Stimulated activated CD8-positive, alpha-beta memory T cell treated with anti-CD3 and anti-CD28 coated beads, Interleukin-2, amount 100 ng/mL, for 48 hours (primary cell): ENCODE results near the gene MICALL1.

Source experiments
- DNase-seq, 2 donors: peaks; one replicate each; pipeline ENCODE4 v3.0.0-alpha.2; 2020; ENCODE audit warnings: low read depth in 2 of 2

MICALL1 gene

GRCh38 chr22:37906364-37907008, 389 bp downstream of the MICALL1 start:
- DNase-seq, result peak; percentile 7 to 19

- no peak for DNase-seq
These were observed 1.2 kb downstream of the MICALL1 start for GRCh38 chr22:37907036-37907954.

DNA sequence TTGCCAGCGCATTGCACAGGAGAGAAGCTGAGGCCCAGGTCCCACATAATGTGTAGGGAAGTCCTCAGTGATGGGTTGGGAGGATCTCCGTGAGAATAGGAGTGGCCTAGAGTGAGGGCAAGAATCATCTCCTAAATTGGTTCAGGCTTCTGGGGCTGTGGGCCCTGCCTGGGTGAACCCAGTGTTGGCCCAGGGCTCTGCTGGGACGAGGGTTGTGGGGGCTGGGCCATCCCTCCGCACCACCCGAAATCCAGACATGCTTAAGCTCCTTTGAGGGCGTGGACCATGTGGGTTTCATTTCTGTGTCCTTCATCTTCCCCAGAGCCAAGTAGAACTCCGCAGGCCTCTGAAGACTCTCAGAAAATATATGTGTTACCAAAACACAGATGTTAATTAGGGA, 3.7 kb downstream of the MICALL1 start:
- DNase-seq, result no peak

GRCh38 chr22:37910890-37911672, 5.0 kb downstream of the MICALL1 start:
- no peak for DNase-seq

GRCh38 chr22:37911697-37912096, 5.6 kb downstream of the MICALL1 start:
- DNase-seq, result no peak

DNA sequence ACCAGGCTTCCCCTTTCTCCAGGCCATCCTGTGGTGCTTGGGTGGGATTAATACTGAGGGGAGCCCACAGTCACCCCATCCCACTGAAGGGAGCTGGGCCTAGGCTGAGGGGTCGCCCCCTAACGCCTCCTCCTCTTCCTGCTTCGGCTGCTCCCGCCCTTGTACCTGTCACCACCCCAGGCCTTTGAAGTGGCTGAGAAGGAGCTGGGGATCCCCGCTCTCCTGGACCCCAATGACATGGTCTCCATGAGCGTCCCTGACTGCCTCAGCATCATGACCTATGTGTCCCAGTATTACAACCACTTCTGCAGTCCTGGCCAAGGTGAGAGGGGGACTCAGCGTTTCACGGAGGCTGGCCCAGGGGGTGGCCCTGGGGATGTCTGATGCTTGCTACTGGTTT, 6.1 kb downstream of the MICALL1 start:
- no peak for DNase-seq

DNA sequence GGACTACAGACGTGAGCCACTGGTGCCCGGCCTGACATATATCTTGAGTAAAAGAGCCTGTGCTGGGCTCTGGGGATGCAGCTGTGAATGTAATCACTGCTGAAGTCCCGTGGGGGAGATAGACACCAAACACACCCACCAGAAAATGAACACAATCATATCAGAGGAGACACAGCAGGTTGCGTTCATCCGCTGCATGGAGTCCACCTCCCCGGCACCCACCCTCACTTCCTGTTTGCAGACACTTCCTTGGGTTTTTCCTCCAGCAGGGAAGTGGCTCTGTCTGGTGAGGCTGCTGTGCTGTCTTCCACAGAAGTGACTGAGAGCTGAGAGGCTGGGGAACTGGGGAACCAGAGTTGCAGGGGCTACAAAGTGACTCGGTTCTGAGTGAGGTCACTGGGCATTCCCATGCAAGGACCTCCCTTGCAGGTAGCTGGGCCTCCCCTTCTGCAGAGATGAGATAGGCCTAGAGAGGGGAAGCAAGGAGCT, 7.2 kb downstream of the MICALL1 start:
- DNase-seq, result no peak

DNA sequence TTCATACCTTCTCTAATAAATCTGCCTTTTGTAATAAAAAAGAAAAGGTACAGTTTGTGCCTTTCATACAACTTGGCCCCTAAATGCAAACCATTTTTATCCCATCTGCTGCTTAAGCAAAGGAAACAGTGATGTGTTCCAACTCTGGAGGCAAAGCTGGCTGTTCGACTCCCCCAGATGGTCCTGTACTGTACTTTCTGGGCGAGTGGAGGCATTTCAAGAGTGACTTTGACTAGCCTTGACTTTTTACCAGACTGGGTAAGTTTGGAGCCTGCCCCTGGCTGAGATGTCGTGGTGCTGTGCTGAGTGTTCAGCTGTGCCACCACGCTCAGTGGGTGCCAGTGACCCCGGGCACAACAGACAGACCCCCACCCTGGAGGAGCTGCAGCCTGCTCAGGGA, 10.2 kb downstream of the MICALL1 start:
- DNase-seq, result no peak

GRCh38 chr22:37917874-37918548, 11.9 kb downstream of the MICALL1 start:
- DNase-seq, result no peak

- DNase-seq, result no peak
These were observed 12.6 kb downstream of the MICALL1 start for GRCh38 chr22:37918580-37919270.

DNA sequence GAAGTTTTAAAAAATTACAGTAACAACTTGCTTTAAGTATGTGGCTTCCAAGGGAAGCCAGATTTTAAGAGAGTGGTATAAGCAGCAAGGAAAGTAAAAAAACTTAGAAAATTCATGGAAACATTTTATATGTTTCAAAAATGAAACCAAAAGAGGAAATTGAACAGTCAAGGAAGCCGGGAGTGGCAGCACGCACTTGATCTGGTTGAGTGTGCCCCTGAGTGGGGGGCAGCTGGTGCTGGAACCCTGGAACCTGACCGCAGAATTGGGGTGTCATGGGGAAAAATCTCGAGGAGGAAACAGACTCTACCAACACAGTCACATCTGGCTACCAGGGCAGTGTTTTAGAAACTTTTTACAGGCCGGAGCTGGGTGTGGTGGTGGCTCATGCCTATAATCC, 14.0 kb downstream of the MICALL1 start:
- no peak for DNase-seq

DNA sequence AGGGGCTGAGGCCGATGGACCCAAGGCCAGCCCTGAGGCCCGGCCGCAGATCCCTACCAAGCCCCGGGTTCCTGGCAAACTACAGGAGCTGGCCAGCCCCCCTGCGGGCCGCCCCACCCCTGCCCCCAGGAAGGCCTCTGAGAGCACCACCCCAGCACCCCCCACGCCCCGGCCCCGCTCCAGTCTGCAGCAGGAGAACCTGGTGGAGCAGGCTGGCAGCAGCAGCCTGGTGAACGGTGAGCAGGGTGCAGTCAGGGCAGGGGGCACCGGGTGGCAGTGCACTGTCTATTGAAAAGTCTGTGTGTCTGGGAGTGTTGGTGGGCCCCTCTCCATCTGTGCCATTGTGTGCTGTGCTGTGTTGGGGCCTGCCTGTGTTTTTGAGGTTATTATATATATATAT, 16.1 kb downstream of the MICALL1 start:
- no peak for DNase-seq

DNA sequence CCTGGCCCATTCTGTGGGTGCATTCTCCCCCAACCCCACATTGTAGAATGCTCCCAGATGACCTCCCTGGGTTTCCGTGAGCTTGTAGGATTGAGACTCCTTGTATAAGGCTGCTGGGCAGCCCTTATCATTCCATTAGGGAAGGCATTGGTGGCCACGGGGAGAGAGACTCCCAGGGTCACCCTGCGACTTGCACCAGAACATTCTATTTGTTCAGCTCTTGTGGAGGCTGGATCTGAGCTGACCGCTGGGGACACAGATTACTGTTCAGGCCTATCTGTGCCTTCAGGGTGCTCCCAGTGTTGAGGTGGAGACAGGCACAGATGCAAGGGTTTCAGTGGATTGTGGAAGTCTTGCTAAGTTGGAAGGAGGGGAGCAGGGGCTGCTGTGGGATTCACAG, 17.8 kb downstream of the MICALL1 start:
- DNase-seq, result no peak

- DNase-seq, result no peak
These were observed 18.4 kb downstream of the MICALL1 start for GRCh38 chr22:37924386-37925065.

GRCh38 chr22:37925330-37925729, 19.2 kb downstream of the MICALL1 start:
- no peak for DNase-seq

GRCh38 chr22:37925767-37926166, 19.7 kb downstream of the MICALL1 start:
- DNase-seq, result no peak

GRCh38 chr22:37926358-37926757, 20.3 kb downstream of the MICALL1 start:
- no peak for DNase-seq

DNA sequence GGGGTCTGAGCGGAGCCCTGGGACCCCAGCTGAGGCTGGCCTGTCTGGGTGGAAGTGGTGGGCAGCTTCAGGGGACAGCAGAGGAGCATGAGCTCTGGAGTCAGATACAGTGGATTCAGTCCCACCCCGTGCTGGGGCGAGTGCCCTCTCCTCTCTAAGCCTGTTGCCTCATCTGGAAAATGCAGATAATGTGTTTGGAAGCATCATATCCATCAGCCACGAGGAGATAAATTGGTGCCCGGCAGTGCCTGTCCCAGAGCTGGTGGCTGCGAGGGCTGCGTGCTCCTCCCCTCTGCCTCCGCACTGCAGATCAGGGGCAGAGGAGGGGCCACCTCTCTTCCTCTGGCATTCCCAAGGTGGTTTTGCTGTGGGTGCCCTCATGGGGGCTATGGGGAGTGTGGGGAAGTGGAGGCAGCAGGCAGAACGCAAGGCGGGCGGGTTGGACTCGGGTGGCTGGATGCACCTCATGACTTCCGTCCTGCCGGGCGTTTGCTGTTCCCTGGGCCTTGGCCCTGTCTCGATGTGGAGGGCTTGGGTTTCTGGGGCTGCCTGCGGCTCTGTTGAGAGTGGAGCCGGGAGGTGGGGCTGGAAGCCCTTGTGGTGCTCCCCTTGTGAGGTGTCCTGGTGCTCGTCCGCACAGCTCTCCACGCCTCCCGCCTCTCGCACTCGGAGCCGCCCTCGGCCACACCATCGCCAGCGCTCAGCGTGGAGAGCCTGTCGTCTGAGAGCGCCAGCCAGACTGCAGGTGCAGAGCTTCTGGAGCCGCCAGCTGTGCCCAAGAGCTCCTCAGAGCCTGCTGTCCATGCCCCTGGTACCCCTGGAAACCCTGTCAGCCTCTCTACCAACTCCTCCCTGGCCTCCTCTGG, 20.9 kb downstream of the MICALL1 start:
- no peak for DNase-seq

DNA sequence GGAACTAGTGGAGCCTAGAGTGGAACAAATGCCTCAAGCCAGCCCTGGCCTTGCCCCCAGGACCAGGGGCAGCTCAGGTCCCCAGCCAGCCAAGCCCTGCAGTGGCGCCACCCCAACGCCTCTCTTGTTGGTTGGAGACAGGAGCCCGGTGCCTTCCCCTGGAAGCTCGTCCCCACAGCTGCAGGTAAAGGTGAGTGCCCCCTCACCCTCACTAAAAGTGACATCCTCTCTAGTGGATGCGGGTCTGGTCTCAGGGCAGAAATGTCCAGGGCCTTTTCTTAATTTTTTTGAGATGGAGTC, 21.5 kb downstream of the MICALL1 start:
- no peak for DNase-seq

DNA sequence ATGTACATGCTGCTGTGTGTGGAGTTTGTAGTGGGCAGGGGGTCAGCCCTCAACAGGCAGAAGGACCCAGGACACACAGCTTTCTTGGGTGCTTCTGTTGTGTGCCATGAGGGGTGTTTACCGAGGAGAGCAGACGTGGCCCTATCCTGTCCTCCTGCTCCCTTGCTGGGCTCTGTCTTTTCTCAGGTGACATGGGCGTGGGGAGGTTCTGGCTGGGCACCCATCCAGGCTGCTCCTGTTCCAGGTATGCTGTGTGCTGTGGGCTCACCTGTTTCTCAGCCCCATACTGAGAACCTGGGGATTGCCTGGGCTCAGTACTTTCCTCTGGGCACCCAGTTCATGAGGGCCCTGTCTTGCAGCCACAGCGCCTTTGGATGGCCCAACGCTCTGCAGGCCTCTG, 23.3 kb downstream of the MICALL1 start:
- DNase-seq, result no peak
